B cell (primary cell): ENCODE results near the gene MSH3. TPM values are rescaled to one million over a fixed set of nuclear protein-coding genes. Genes with fewer than 3 reads are reported as not detected.
"Not testable (repeated sequence)": the region's sequence is repeated elsewhere in the genome, so short reads cannot be mapped to it uniquely, and the experiment has no call there.

Experiments used
- ATAC-seq: fragments of 200-7000 bp; cut with Tn5 transposase; one replicate; pipeline ENCODE4 v1.10.0; 2021; ENCODE audit warnings: low read depth, mild to moderate bottlenecking, moderate number of reproducible peaks, moderate library complexity
- CTCF ChIA-PET: fragments of 350-600 bp; sonication (Branson Sonifier 250); formaldehyde crosslinking; loops from one replicate; lab custom pipeline; 2021; ENCODE audit warnings: antibody characterized with exemption, inconsistent platforms; lab: Charles Lee
- POLR2A ChIA-PET: fragments of 350-600 bp; sonication (Branson Sonifier 250); formaldehyde crosslinking; loops from one replicate; lab custom pipeline; 2021; ENCODE audit warnings: antibody characterized with exemption; lab: Charles Lee
- DNase-seq: peaks from one replicate; pipeline ENCODE4 v3.0.0; 2013
- H2AFZ ChIP-seq: 2 replicates; pipeline ENCODE4 v1.6.1; 2012; ENCODE audit warnings: mild to moderate bottlenecking, low read depth, low read length; ENCODE audit not compliant: insufficient read depth, poor library complexity, severe bottlenecking
- H3K27ac ChIP-seq, 2 donors: 1 replicate in 1 of 2; 2 replicates in 1 of 2; pipeline ENCODE4 v1.5.1; 2012 to 2013; ENCODE audit warnings: low read length in 2 of 2, mild to moderate bottlenecking in 2 of 2, moderate library complexity in 1 of 2
- H3K27me3 ChIP-seq, 4 experiments: fragments of 200-600 bp in 1 of 4; sonication (generic) in 1 of 4; replicated peaks in 1 of 4; 1 replicate in 2 of 4; 2 replicates in 2 of 4; pipeline versions ENCODE4 v1.6.1 to v1.7.0; 2013 to 2016; ENCODE audit warnings: low read length in 3 of 4, mild to moderate bottlenecking in 2 of 4, mixed read lengths in 1 of 4, moderate library complexity in 1 of 4; ENCODE audit not compliant: insufficient read depth in 4 of 4, control insufficient read depth in 3 of 4; ENCODE audit errors: control extremely low read depth in 1 of 4
- H3K36me3 ChIP-seq, 2 experiments: replicated peaks in 1 of 2; 1 replicate in 1 of 2; 2 replicates in 1 of 2; pipeline versions ENCODE4 v1.6.1 to v1.7.1; 2013; ENCODE audit warnings: low read length in 1 of 2; ENCODE audit not compliant: insufficient read depth in 2 of 2, control insufficient read depth in 1 of 2; ENCODE audit errors: control extremely low read depth in 1 of 2, extremely low read depth in 1 of 2
- H3K4me1 ChIP-seq, 2 donors: fragments of 200-600 bp in 1 of 2; sonication (generic) in 1 of 2; 1 replicate in 1 of 2; 2 replicates in 1 of 2; pipeline versions ENCODE4 v1.5.1 to v1.6.1; 2013 to 2017; ENCODE audit warnings: low read length in 2 of 2; ENCODE audit not compliant: control insufficient read depth in 2 of 2, insufficient read depth in 2 of 2
- H3K4me2 ChIP-seq: replicated peaks from 2 replicates; pipeline ENCODE3; 2012; ENCODE audit warnings: mild to moderate bottlenecking, low read depth, low read length; ENCODE audit not compliant: poor library complexity, severe bottlenecking
- H3K4me3 ChIP-seq, 5 experiments: fragments of 200-600 bp in 1 of 5; sonication (generic) in 1 of 5; 1 replicate in 3 of 5; 2 replicates in 2 of 5; pipeline versions ENCODE4 v1.5.1 to v1.7.0; 2011 to 2016; ENCODE audit warnings: low read length in 4 of 5, mild to moderate bottlenecking in 4 of 5, low read depth in 2 of 5, control low read depth in 1 of 5, moderate library complexity in 1 of 5; ENCODE audit not compliant: insufficient read depth in 1 of 5; ENCODE audit errors: control extremely low read depth in 1 of 5, extremely low read depth in 1 of 5
- H3K79me2 ChIP-seq: fragments of 200-600 bp; sonication (generic); one replicate; pipeline ENCODE4 v1.6.0; 2016; ENCODE audit warnings: low read length; ENCODE audit not compliant: control insufficient read depth, insufficient read depth
- H3K9ac ChIP-seq: fragments of 200-600 bp; sonication (generic); 2 replicates; pipeline ENCODE4 v1.6.1; 2017; ENCODE audit warnings: mild to moderate bottlenecking, low read length, moderate library complexity
- H3K9me3 ChIP-seq, 3 donors: one replicate each; pipeline versions ENCODE4 v1.6.1 to v1.7.1; 2013; ENCODE audit warnings: low read length in 2 of 3; ENCODE audit not compliant: control insufficient read depth in 2 of 3, insufficient read depth in 1 of 3; ENCODE audit errors: control extremely low read depth in 1 of 3
- H4K20me1 ChIP-seq: 2 replicates; pipeline ENCODE4 v1.6.0; 2012; ENCODE audit warnings: mild to moderate bottlenecking, low read length; ENCODE audit not compliant: insufficient read depth, control insufficient read depth, poor library complexity, severe bottlenecking
- H3K27ac Mint-ChIP-seq: one replicate; pipeline ENCODE4 v1.8.0; 2021; ENCODE audit warnings: mixed read lengths
- H3K27me3 Mint-ChIP-seq: one replicate; pipeline ENCODE4 v1.8.0; 2021; ENCODE audit warnings: mixed read lengths
- H3K4me1 Mint-ChIP-seq: one replicate; pipeline ENCODE4 v1.8.0; 2021; ENCODE audit warnings: mixed read lengths
- H3K4me3 Mint-ChIP-seq: one replicate; pipeline ENCODE4 v1.8.0; 2021; ENCODE audit warnings: mixed read lengths
- H3K9me3 Mint-ChIP-seq: one replicate; pipeline ENCODE4 v1.8.0; 2022; ENCODE audit warnings: mixed read lengths; ENCODE audit not compliant: insufficient read depth
- CTCF ChIP-seq: fragments of 200-600 bp; IDR thresholded peaks from one replicate; pipeline ENCODE4 v1.8.0; 2022; ENCODE audit warnings: antibody characterized with exemption, mild to moderate bottlenecking
- EZH2 ChIP-seq: IDR thresholded peaks from 2 replicates; pipeline ENCODE4 v1.6.1; 2012; ENCODE audit warnings: borderline replicate concordance, low read depth, mild to moderate bottlenecking, moderate library complexity, low read length; ENCODE audit not compliant: insufficient read depth, poor library complexity, severe bottlenecking
- WGBS: methylation state at CpG from one replicate; pipeline ENCODE4 v1.1.5; 2013; ENCODE audit warnings: missing lambda C conversion rate; ENCODE audit not compliant: insufficient coverage; 5-methylcytosine and 5-hydroxymethylcytosine counted together
- intact Hi-C: fragments of 100-400 bp; cut with micrococcal nuclease; formaldehyde crosslinking; loops from one replicate; pipeline ENCODE4 v1.10.0; 2022
- polyA plus RNA-seq: library from polyadenylated mRNA; depleted of rRNA; stranded (reverse); fragments of >200 nt; gene quantifications from 2 replicates; pipeline ENCODE4 v1.2.3, GENCODE V29; 2012
- total RNA-seq, 2 donors: library from RNA; stranded (reverse); fragments of 120-200 nt in 1 of 2; gene quantifications; 1 replicate in 1 of 2; 2 replicates in 1 of 2; pipeline versions ENCODE4 v1.2.3 to v1.2.4, GENCODE V29; 2013 to 2022

The MSH3 gene
- total and polyA plus RNA-seq, 2 donors (not counting 1 experiment from before 2014, with no cell fraction given): 3.5 to 26.3 TPM

- ChIA-PET POLR2A (no interaction called here), CTCF (no interaction called here)
- H3K9ac ChIP-seq: no peak overlapping the region
- no peaks in the 10 kb centered on the region for H3K9me3 ChIP-seq
- Mint-ChIP-seq H3K27ac (no peak overlapping the region), H3K4me3 (no peak overlapping the region), H3K27me3 (no peaks in the 10 kb centered on the region), H3K9me3 (no peaks in the 10 kb centered on the region), H3K4me1 (no peaks in the 10 kb centered on the region)
- H3K4me3 ChIP-seq: no peak overlapping the region
- TF ChIP-seq EZH2: no peak
- TF ChIP-seq CTCF: no peak
- no peak overlapping the region for H3K4me2 ChIP-seq
- no peak overlapping the region for H3K27ac ChIP-seq
- no peak for ATAC-seq
- no peak overlapping the region for H2AFZ ChIP-seq
- intact Hi-C loops: no loop called here
- no peaks in the 10 kb centered on the region for H3K4me1 ChIP-seq
- H4K20me1 ChIP-seq: no peaks in the 10 kb centered on the region
- H3K79me2 ChIP-seq: no peaks in the 10 kb centered on the region
- peaks cover 0 to 4% of the 10 kb centered on the region in 2 experiments for H3K36me3 ChIP-seq
- no peak for DNase-seq
- WGBS: 100% methylated on average over 2 of the region's 2 CpGs
- no peaks in the 10 kb centered on the region for H3K27me3 ChIP-seq
Measured at GRCh38 chr5:80895523-80895922, 241.1 kb downstream of the MSH3 start.

- H3K36me3 ChIP-seq, H2AFZ ChIP-seq, H4K20me1 ChIP-seq, H3K4me3 Mint-ChIP-seq, intact Hi-C loops, H3K4me1 ChIP-seq, H3K9ac ChIP-seq, DNase-seq, ATAC-seq, H3K27me3 ChIP-seq, CTCF ChIA-PET, H3K27ac Mint-ChIP-seq, H3K4me2 ChIP-seq, H3K4me1 Mint-ChIP-seq, POLR2A ChIA-PET, H3K79me2 ChIP-seq, H3K27me3 Mint-ChIP-seq, H3K4me3 ChIP-seq, H3K27ac ChIP-seq, H3K9me3 Mint-ChIP-seq: not testable (repeated sequence)
- peaks cover 1 to 12% (median 5%) of the 10 kb centered on the region in 3 donors for H3K9me3 ChIP-seq
- 96% methylated on average over 3 of the region's 3 CpGs for WGBS
Measured at GRCh38 chr5:80902624-80903023, 248.2 kb downstream of the MSH3 start.
